Cardiac muscle cell (in vitro differentiated cells and primary cell): Measurements from ENCODE around the gene TCF4. TPM values are rescaled to one million over a fixed set of nuclear protein-coding genes. Genes with fewer than 3 reads are reported as not detected.

Experiments used
- DNase-seq, 2 donors: peaks; one replicate each; pipeline versions ENCODE4 v3.0.0 to v3.0.0-alpha.2; 2010 to 2017; ENCODE audit warnings: low read depth in 1 of 2, low spot score in 1 of 2
- H3K27ac ChIP-seq: fragments of 200-600 bp; sonication (generic); 2 replicates; pipeline ENCODE4 v1.5.1; 2016
- H3K27me3 ChIP-seq: fragments of 200-600 bp; sonication (generic); 2 replicates; pipeline ENCODE4 v1.6.0; 2016; ENCODE audit warnings: control low read depth
- H3K36me3 ChIP-seq: fragments of 200-600 bp; sonication (generic); 2 replicates; pipeline ENCODE4 v1.5.1; 2016; ENCODE audit warnings: control low read depth
- H3K4me1 ChIP-seq: fragments of 200-600 bp; sonication (generic); 2 replicates; pipeline ENCODE4 v1.8.1; 2017; ENCODE audit warnings: low read depth, mild to moderate bottlenecking, mixed run types
- H3K4me3 ChIP-seq: fragments of 200-600 bp; sonication (generic); 2 replicates; pipeline ENCODE4 v1.5.1; 2016; ENCODE audit warnings: mild to moderate bottlenecking
- H3K9me3 ChIP-seq: fragments of 200-600 bp; sonication (generic); 2 replicates; pipeline ENCODE4 v1.5.1; 2017; ENCODE audit warnings: low read depth, mild to moderate bottlenecking, control low read depth
- polyA plus RNA-seq: library from polyadenylated mRNA; unstranded; fragments of >200 nt; fragmentation: Nextera tagmentation; extraction: Ambion mirVana; gene quantifications from 2 replicates; pipeline ENCODE4 v1.2.1, GENCODE V29; 2016
- total RNA-seq: library from RNA; depleted of rRNA; stranded (reverse); fragments of >200 nt; gene quantifications from 2 replicates; pipeline ENCODE4 v1.2.3, GENCODE V29; 2016
- TF ChIP-seq, protein P1 (sequence below): IDR thresholded peaks from 2 replicates; pipeline ENCODE4 v1.5.1; 2012; ENCODE audit warnings: low read depth, mild to moderate bottlenecking, low read length

Gene TCF4
- total and polyA plus RNA-seq, 2 experiments from 2014 or later: 38.3 to 59.2 TPM

DNA sequence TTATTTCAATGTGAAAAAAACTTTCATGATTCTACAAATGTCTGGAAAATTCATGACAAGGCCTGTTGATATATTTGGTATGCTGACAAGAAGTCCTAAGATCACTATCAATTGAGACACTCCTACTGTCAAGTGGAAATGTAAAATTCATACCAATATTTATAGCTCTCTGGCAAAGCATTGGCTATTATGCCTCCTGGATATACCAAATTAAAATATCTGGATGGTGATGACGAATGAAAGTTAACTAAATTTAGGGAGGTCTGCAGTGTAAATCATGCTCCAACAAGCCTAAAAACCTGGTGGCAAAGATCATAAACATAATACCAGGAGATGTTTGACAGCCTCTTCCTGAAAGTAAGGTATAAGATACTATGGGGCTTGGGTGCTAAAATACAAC is 41.1 kb upstream of the TCF4 start:
- TF ChIP-seq, protein P1, sequence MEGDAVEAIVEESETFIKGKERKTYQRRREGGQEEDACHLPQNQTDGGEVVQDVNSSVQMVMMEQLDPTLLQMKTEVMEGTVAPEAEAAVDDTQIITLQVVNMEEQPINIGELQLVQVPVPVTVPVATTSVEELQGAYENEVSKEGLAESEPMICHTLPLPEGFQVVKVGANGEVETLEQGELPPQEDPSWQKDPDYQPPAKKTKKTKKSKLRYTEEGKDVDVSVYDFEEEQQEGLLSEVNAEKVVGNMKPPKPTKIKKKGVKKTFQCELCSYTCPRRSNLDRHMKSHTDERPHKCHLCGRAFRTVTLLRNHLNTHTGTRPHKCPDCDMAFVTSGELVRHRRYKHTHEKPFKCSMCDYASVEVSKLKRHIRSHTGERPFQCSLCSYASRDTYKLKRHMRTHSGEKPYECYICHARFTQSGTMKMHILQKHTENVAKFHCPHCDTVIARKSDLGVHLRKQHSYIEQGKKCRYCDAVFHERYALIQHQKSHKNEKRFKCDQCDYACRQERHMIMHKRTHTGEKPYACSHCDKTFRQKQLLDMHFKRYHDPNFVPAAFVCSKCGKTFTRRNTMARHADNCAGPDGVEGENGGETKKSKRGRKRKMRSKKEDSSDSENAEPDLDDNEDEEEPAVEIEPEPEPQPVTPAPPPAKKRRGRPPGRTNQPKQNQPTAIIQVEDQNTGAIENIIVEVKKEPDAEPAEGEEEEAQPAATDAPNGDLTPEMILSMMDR: no peak
- DNase-seq: no peak
- Histone ChIP-seq H3K36me3 (no peaks in the 10 kb centered on the region), H3K9me3 (no peaks in the 10 kb centered on the region), H3K27me3 (no peaks in the 10 kb centered on the region), H3K4me3 (no peak overlapping the region), H3K4me1 (peaks cover 3% of the 10 kb centered on the region), H3K27ac (no peak overlapping the region)

DNA sequence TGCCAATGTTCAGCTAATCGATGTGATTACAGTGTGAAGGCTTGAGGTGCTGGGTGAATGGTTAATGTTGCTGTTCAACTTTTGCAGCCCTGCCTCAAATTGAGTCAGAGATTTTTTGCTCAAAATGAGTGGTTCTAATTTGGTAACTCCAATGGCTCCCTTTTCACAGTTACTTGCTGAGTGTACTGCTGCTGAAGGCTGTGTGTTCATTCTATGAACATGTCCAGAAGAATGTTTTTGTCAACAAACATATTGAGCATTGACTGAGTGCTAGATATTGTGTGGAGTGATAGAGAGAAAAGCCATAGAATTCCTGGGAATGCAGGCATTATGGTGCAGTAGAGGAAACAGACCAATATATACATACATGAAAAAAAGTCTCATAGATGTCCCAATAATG is 39.0 kb upstream of the TCF4 start:
- H3K27me3 ChIP-seq: no peaks in the 10 kb centered on the region
- H3K36me3 ChIP-seq: no peaks in the 10 kb centered on the region
- TF ChIP-seq, protein P1: no peak
- no peak for DNase-seq
- no peaks in the 10 kb centered on the region for H3K9me3 ChIP-seq
- H3K27ac ChIP-seq: no peak overlapping the region
- H3K4me3 ChIP-seq: no peak overlapping the region
- peaks cover 3% of the 10 kb centered on the region for H3K4me1 ChIP-seq

DNA sequence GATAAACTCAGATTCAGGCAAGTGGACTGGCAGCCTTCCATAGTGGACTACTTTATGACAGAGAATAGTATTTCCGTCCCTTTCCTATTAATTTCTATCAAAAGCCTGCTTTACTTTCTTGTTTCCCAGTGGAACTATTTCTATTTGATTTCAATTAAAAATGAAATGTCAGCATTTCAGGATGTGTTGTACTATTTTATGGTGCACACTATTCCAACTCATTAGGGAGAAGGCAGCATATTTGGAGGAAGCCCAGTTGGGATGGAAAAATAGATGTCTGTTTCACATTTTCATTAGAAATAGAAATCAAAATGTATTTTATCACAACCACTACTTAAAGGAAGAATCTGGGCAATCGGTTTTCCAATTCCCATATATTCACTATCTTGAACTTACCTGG is 37.9 kb upstream of the TCF4 start:
- Histone ChIP-seq H3K36me3 (no peaks in the 10 kb centered on the region), H3K27ac (no peak overlapping the region), H3K4me3 (no peak overlapping the region), H3K4me1 (peaks cover 3% of the 10 kb centered on the region), H3K27me3 (no peaks in the 10 kb centered on the region), H3K9me3 (no peaks in the 10 kb centered on the region)
- TF ChIP-seq, protein P1: no peak
- no peak for DNase-seq

DNA sequence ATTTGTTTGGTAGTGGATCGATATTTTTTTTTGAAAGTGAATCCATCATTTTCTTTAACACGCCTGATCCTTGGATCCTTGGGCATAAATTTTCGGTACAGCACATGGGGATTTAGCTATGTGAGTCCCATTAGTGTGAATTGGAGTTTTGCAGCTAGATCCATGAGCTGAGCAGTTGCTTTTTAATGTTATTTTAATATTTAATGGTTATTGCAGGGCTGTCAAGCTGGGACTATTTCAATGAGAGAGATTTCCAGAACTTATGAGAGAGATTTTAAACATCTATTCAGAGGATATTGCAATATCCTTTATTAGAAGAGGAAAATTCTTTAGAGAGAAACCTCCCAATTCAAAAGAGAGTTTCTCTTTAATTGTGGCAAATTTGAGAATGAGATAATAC is 35.6 kb upstream of the TCF4 start:
- H3K27ac ChIP-seq: no peak overlapping the region
- DNase-seq: no peak
- H3K4me1 ChIP-seq: peaks cover 3% of the 10 kb centered on the region
- no peaks in the 10 kb centered on the region for H3K36me3 ChIP-seq
- TF ChIP-seq, protein P1: no peak
- H3K9me3 ChIP-seq: no peaks in the 10 kb centered on the region
- no peak overlapping the region for H3K4me3 ChIP-seq
- H3K27me3 ChIP-seq: no peaks in the 10 kb centered on the region

DNA sequence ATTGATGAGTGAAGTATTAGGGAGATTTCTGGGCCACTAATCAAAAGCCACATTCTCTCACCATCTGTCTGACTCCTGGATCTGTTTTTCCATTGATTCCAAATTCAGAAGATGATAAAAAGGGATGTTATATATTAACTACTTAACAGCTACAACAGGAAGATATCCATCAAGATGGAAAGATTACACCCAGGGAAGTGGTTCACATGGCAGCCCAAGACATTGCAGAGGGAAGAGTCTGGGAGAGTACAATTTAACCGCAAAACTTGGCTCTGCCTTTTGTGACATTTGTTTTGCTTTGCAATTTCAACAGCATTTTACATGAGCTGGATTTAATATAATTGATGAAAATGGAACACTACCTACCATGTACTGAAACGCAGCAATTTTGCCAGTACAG is 22.5 kb upstream of the TCF4 start:
- no peak for DNase-seq
- Histone ChIP-seq H3K4me1 (no peaks in the 10 kb centered on the region), H3K27ac (no peak overlapping the region), H3K27me3 (no peaks in the 10 kb centered on the region), H3K36me3 (no peaks in the 10 kb centered on the region), H3K9me3 (no peaks in the 10 kb centered on the region), H3K4me3 (no peak overlapping the region)
- TF ChIP-seq, protein P1: no peak

DNA sequence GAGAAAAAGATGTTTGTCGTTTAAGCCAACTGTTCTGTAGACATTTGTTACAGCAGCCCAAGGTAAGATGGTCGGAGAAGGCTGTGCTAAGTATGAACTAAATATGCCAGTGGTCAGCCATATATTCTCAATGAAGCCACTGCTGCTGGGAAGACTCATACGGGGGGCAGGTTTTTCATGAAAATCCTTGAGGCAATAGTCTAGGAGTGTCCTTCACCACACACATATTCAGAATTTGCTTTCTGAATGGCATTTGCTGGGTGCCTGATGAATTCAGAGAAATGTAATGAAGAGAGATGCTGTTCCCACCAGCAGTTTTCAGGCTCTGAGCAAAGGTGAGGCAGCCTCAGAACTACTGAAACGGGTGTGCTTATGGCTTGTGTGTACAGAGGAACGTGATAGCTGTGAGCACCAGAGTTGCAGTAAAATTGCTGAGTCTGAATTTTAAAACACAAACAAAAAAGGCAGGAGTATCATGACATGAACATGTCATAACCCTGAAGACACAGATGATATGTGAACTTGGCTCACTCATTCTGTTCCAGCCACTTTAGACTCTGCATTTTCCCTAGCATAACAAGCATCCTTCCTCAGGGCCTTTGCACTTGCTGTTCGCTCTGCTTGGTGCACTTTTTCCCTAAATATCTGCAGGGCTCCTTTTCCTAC is 21.3 kb upstream of the TCF4 start:
- TF ChIP-seq, protein P1: no peak
- no peak for DNase-seq
- no peak overlapping the region for H3K4me3 ChIP-seq
- no peaks in the 10 kb centered on the region for H3K9me3 ChIP-seq
- no peaks in the 10 kb centered on the region for H3K4me1 ChIP-seq
- no peaks in the 10 kb centered on the region for H3K27me3 ChIP-seq
- no peaks in the 10 kb centered on the region for H3K36me3 ChIP-seq
- H3K27ac ChIP-seq: no peak overlapping the region
